KMS-11 (cell line): Measurements from ENCODE around the gene SPANXD.

ENCODE experiments used
- H2AFZ ChIP-seq: fragments of 200-600 bp; sonication (generic); 2 replicates; pipeline ENCODE4 v1.6.1; 2016; ENCODE audit warnings: antibody characterized with exemption, mixed run types, low read depth
- H3K27ac ChIP-seq: fragments of 200-600 bp; sonication (generic); 2 replicates; pipeline ENCODE4 v1.6.1; 2016; ENCODE audit warnings: mild to moderate bottlenecking, mixed run types
- H3K27me3 ChIP-seq: fragments of 200-600 bp; sonication (generic); 2 replicates; pipeline ENCODE4 v1.6.1; 2017; ENCODE audit warnings: mild to moderate bottlenecking, low read depth, mixed run types, moderate library complexity; ENCODE audit not compliant: insufficient read depth
- H3K36me3 ChIP-seq: fragments of 200-600 bp; sonication (generic); 2 replicates; pipeline ENCODE4 v1.6.1; 2017; ENCODE audit warnings: mild to moderate bottlenecking, mixed run types; ENCODE audit not compliant: insufficient read depth
- H3K4me1 ChIP-seq: fragments of 200-600 bp; sonication (generic); 2 replicates; pipeline ENCODE4 v1.6.1; 2016; ENCODE audit warnings: mild to moderate bottlenecking, low read depth, mixed run types; ENCODE audit not compliant: poor library complexity, severe bottlenecking
- H3K4me2 ChIP-seq: fragments of 200-600 bp; sonication (generic); 2 replicates; pipeline ENCODE4 v1.7.0; 2016; ENCODE audit warnings: mild to moderate bottlenecking, mixed run types
- H3K4me3 ChIP-seq: fragments of 200-600 bp; sonication (generic); IDR thresholded peaks from 2 replicates; pipeline ENCODE4 v1.6.1; 2017; ENCODE audit warnings: low read depth, low read length, mixed read lengths; ENCODE audit not compliant: insufficient read depth
- H3K79me2 ChIP-seq: fragments of 200-600 bp; sonication (generic); 2 replicates; pipeline ENCODE4 v1.6.1; 2016; ENCODE audit warnings: low read depth, mixed run types; ENCODE audit not compliant: insufficient read depth
- H3K9ac ChIP-seq: fragments of 200-600 bp; sonication (generic); 2 replicates; pipeline ENCODE4 v1.6.1; 2016; ENCODE audit warnings: mild to moderate bottlenecking, mixed run types
- H4K20me1 ChIP-seq: fragments of 200-600 bp; sonication (generic); 2 replicates; pipeline ENCODE4 v1.6.1; 2016; ENCODE audit warnings: mild to moderate bottlenecking, mixed run types; ENCODE audit not compliant: insufficient read depth
- CTCF ChIP-seq: fragments of 200-600 bp; sonication (generic); conservative IDR thresholded peaks from 2 replicates; pipeline ENCODE4 v1.6.1; 2017; ENCODE audit warnings: low read depth, mild to moderate bottlenecking, antibody characterized with exemption, low read length, moderate library complexity, mixed read lengths

SPANXD gene

DNA sequence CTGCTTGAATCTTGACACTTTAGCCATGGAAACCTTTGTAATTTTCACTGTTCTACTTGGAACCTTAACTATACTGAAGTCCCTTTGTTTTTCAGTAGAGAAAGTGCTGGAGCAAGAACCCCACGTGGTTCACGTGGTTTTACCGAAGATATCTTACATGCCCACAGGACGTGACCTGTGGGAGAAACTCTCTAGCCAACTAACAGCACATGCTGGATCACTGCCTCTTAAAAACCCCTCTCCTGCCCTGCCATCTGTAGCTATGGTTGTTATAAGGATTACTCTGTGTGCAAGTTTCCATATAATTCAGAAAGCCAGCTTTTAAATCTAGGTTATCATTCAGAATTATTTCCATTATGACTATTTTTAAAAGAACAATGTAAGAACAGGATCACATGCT lies 30.2 kb downstream of the SPANXD start:
- Histone ChIP-seq H3K36me3 (no peaks in the 10 kb centered on the region), H2AFZ (no peak overlapping the region)
- no peak for TF ChIP-seq CTCF

DNA sequence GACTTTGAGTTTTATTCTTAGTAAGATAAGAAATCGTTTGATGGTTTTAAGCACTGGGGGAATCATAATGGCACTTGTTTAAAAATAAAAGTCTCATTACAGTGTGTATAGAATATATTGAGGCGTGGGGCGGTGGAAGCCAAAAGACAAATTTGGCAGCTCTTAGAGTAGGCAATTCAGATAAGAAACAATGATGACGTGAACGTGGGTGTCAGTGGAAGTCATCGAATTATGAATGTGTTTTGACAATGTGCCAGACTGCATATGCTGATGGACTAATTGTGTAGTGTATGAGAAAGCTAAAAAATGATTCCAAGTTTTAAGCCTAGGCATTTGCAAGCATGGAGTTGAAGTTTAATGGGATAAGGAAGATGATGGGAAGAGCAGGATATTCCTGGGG lies 35.8 kb downstream of the SPANXD start:
- Histone ChIP-seq H3K9ac (no peak overlapping the region), H3K79me2 (no peaks in the 10 kb centered on the region), H3K27ac (no peak overlapping the region), H2AFZ (no peak overlapping the region), H3K4me2 (no peak overlapping the region), H3K4me3 (no peak overlapping the region), H3K36me3 (no peaks in the 10 kb centered on the region), H3K4me1 (no peaks in the 10 kb centered on the region), H4K20me1 (no peaks in the 10 kb centered on the region), H3K27me3 (no peaks in the 10 kb centered on the region)
- no peak for TF ChIP-seq CTCF

More for the DNA sequence above, 30.2 kb downstream of the SPANXD start:
- H3K79me2 ChIP-seq = no peaks in the 10 kb centered on the region
- H3K27me3 ChIP-seq = no peaks in the 10 kb centered on the region
- no peak overlapping the region for H3K27ac ChIP-seq
- no peaks in the 10 kb centered on the region for H3K4me1 ChIP-seq
- no peak overlapping the region for H3K4me3 ChIP-seq
- no peak overlapping the region for H3K4me2 ChIP-seq
- H4K20me1 ChIP-seq = no peaks in the 10 kb centered on the region
- no peak overlapping the region for H3K9ac ChIP-seq

DNA sequence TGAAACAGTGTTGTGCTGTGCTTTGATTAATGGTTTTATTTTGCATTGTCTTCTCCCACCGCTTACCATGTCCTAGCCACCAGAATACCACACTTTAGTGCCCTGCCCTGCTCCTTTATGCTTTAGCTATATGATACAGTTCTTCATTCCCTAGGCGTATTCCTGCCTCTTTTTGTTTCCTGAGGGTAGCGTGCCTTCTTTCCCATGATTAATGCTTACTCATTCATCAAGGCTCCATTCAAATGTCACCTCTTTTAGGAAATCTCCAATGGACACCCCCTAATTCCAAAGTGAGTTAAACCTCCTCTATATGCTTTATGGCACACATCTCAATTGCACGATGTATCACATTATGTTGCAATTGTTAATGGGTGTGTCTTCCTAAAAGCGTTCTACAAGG lies 46.3 kb downstream of the SPANXD start:
- Histone ChIP-seq H3K9ac (no peak overlapping the region), H3K27me3 (no peaks in the 10 kb centered on the region), H3K27ac (no peak overlapping the region), H3K4me2 (no peak overlapping the region), H3K79me2 (no peaks in the 10 kb centered on the region), H4K20me1 (no peaks in the 10 kb centered on the region), H3K36me3 (no peaks in the 10 kb centered on the region), H3K4me1 (no peaks in the 10 kb centered on the region), H3K4me3 (no peak overlapping the region), H2AFZ (no peak overlapping the region)
- TF ChIP-seq CTCF = no peak
